H1 (cell line): ENCODE results near the gene DDR2. TPM values are rescaled to one million over a fixed set of nuclear protein-coding genes. Genes with fewer than 3 reads are reported as not detected.

Experiments
- FOSL1 ChIP-seq: IDR thresholded peaks from 2 replicates; pipeline ENCODE4 v1.6.1; 2011; ENCODE audit warnings: mild to moderate bottlenecking, low read depth, low read length, moderate library complexity; ENCODE audit not compliant: insufficient read depth
- polyA plus RNA-seq, 7 experiments: library from polyadenylated mRNA; depleted of rRNA in 3 of 7; stranded (reverse) in 5 of 7; unstranded in 2 of 7; fragments of >200 nt in 5 of 7; fragments of 200-250 nt in 2 of 7; gene quantifications; 1 replicate in 5 of 7; 2 replicates in 1 of 7; 4 replicates in 1 of 7; pipeline versions ENCODE4 v1.2.1 to v1.2.3, GENCODE V29; 2011 to 2013; ENCODE audit warnings: missing spikeins in 2 of 7, mixed read lengths in 2 of 7
- total RNA-seq: library from RNA; stranded (reverse); fragmentation: NEBNext Ultra II Directional; extraction: Animal tissue kit (Norgen Biotek cat#: 25700); gene quantifications from 2 replicates; pipeline ENCODE4 v1.2.1, GENCODE V29; 2021

The DDR2 gene
- total and polyA plus RNA-seq, 2 of the 8 experiments (the other 6 are each of a cell fraction or from before 2014, with no cell fraction given), result 1.00 to 2.1 TPM

- no peak for TF ChIP-seq FOSL1
- TF ChIP-seq, all 59 proteins: peak for 0
Measured at GRCh38 chr1:162590101-162590500, 42.2 kb upstream of the DDR2 start (continued).
